ENCODE measurements around the gene IGLL5.

The IGLL5 gene

DNA sequence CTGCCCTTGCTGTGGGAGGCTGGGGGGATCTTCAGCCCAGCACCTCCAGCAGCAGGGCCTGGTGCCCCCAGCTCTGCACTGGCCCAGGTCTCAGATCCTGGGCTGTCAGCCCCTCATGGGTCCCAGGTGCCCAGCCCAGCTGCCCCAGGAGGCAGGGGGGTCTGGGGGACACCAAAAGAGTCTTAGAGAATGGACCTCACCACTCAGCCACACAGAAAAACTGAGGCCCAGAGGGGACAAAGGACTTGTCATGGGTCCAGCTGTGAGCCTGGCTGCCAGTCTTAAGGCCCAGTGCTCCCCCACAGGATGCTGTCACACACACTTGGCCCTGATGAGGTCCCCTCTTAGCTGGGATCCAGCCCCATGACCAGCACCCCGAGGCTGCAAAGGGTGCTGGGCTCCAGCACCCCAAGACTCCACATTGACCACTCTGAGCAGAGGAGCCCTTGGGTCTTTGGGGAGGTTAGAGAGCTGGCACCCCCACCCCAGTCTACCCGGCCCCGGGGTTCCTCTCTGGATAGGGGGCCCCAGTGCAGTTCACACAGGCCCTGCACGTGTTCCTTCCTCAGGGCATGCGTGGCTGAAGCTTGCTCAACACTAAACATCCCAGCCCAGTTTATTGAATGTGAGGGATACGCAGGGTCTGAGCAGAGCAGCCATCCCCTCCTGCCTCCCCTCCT, 54.4 kb downstream of the IGLL5 start:
- FAIRE-seq = no peak

DNA sequence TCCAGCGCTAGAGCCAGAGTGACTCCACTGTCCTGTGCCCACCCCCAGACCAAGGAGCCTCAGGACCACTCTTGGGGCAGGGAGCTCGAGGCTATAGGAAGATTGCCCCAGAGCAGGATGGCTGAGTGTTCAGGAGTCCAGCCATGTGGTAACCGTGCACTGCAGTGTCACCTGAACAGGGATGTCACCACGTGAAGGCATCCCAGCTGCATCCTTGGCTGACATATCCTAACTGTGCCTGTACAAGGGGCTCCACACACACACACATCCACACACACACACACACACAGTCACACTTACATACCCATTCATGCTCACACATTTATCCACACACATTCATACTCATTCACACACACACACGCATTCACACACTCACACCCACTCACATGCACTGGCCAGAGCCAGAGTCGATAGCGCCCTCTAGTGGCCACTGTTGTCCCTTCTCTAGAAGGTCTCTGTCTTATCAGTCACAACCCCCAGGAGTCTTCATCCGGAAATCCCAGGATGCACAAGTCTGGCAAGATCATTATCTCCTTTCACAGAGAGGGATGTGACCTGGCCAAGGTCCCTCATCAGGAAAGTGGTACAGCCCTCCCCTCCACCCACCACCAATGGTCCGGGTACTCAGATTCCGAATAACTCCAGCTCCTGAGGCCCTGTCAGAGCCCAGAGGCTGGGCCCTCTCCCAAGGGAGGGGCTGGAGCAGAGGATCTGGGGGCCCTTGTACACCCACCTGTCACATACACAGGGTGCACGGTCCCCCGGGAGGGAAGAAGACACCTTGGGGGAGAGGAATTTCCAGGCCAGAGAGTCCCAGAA, 55.1 kb downstream of the IGLL5 start:
- FAIRE-seq = no peak

DNA sequence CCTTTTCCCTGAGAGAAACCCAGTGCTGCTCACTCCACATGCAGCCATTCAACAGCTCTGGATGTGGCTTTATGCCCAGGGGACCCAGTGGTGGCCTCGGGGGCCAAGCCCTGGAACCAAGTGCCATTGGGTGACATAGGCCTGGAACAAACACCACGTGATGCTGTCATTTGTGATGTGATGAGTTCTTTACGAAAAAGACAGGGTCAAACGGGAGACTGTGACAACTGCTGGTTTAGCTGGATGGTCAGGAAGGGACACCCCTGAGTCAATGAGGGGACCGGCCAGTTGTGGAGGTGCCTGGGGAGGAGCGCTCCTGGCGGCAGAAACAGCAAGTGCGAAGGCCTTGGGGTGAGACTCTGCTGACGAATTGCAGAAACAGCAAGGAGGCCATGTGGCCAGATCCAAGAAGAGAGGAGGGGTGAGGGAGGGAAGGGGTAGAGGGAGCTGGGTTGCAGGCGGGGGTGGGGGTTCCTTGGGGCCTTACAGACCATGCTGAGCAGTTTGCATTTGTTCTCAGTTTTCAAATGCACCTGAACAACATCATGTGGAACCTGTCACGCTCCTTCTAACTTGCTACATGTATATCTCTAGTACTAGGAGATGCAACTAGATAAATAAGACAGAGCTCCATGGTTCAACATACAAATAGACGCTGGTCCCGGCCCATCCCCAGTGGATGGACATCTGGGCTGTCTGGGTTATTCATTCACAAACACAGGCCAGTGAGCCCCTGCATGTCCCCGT, 56.1 kb downstream of the IGLL5 start:
- FAIRE-seq = no peak

DNA sequence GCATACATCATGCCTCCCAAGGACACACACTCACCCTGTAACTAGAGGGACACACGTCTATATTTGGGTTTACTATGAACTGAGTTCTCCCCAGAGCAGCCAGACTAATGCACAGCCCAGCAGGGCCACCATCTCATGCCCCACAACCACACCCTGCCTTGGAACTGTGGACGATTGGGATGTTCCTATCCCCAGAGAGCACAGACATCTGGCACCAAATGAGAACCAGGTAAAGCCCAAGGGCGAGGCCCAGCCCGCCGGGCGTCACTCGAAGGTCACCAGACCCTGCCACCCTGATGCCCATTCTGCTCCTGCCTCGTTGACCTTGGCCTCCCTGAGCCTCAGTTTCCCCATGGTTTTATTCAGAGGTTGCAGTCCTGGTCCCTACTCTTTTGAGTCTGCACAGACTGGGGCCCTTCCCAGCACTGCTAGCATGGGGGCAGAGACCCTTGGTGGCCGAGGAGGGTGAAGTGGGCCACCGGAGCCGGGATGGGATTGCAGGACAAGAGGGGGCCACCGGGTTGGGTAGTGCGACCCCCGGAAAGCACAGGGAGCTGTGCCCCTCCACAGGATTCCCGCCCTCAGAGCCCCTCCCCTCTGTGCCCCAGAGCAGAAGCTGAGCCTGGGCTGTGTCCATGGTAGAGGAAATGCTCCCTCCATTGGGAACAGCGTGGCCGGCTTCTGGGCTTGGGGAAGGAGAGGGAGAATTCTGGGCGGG, 56.8 kb downstream of the IGLL5 start:
- FAIRE-seq = no peak

DNA sequence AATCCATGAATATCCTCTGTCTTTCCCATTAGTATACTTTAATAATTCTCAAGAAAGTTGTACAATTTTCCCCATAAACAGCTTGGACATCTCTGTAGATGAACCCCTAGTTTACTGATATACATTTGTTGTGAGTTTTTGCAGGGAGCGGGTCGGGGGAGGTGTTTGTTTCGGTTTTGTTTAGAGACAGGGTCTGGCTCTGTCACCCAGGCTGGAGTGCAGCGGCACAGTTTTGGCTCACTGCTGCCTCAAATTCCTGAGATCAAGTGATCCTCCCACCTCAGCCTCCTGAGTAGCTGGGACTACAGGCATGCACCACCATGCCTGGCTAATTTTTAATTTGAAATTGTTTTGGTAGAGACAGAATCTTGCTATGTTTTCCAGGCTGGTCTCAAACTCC, 57.6 kb downstream of the IGLL5 start:
- no peak for FAIRE-seq

Data from islet of Langerhans (tissue), 1 donor.